Keratinocyte (primary cell): Measurements from ENCODE around the gene CHMP6. TPM values are rescaled to one million over a fixed set of nuclear protein-coding genes. Genes with fewer than 3 reads are reported as not detected.

ENCODE experiments used
- DNase-seq: peaks from one replicate; pipeline ENCODE4 v3.0.0-alpha.2; 2011; ENCODE audit warnings: low read depth, missing footprints, low spot score
- FAIRE-seq: peaks from 2 replicates; lab custom pipeline; 2011; peaks lifted over from hg19 to GRCh38; lab: Jason Lieb, UNC
- H2AFZ ChIP-seq: 2 replicates; pipeline ENCODE4 v1.6.0; 2012; ENCODE audit warnings: low read length, control low read depth, inconsistent platforms; ENCODE audit not compliant: control insufficient read depth
- H3K27ac ChIP-seq: 2 replicates; pipeline ENCODE4 v1.5.1; 2011; ENCODE audit warnings: low read length; ENCODE audit not compliant: control insufficient read depth, insufficient read depth
- H3K27me3 ChIP-seq: 3 replicates; pipeline ENCODE4 v1.6.0; 2011; ENCODE audit warnings: low read length; ENCODE audit not compliant: control insufficient read depth, insufficient read depth; ENCODE audit errors: extremely low read depth
- H3K36me3 ChIP-seq, 2 experiments: 2 replicates in 1 of 2; 3 replicates in 1 of 2; pipeline ENCODE4 v1.5.1; 2011; ENCODE audit warnings: low read length in 2 of 2, mild to moderate bottlenecking in 1 of 2; ENCODE audit not compliant: control insufficient read depth in 2 of 2, insufficient read depth in 2 of 2; ENCODE audit errors: extremely low read depth in 1 of 2
- H3K4me1 ChIP-seq: 3 replicates; pipeline ENCODE4 v1.5.1; 2011; ENCODE audit warnings: low read length; ENCODE audit not compliant: control insufficient read depth, insufficient read depth; ENCODE audit errors: extremely low read depth
- H3K4me2 ChIP-seq: 3 replicates; pipeline ENCODE4 v1.6.0; 2011; ENCODE audit warnings: low read depth, low read length; ENCODE audit not compliant: control insufficient read depth, insufficient read depth; ENCODE audit errors: extremely low read depth
- H3K4me3 ChIP-seq, 3 experiments: fragments of 200-600 bp in 1 of 3; sonication (generic) in 1 of 3; 2 replicates in 2 of 3; 3 replicates in 1 of 3; pipeline ENCODE4 v1.5.1; 2011 to 2016; ENCODE audit warnings: low read length in 3 of 3, mild to moderate bottlenecking in 3 of 3, control low read depth in 2 of 3, inconsistent platforms in 1 of 3, low read depth in 1 of 3, mixed read lengths in 1 of 3, mixed run types in 1 of 3, moderate library complexity in 1 of 3; ENCODE audit not compliant: control insufficient read depth in 2 of 3, insufficient read depth in 2 of 3; ENCODE audit errors: extremely low read depth in 1 of 3
- H3K79me2 ChIP-seq: 2 replicates; pipeline ENCODE4 v1.6.0; 2012; ENCODE audit warnings: low read length; ENCODE audit not compliant: control insufficient read depth, insufficient read depth
- H3K9ac ChIP-seq: 3 replicates; pipeline ENCODE4 v1.6.0; 2011; ENCODE audit warnings: low read length; ENCODE audit not compliant: control insufficient read depth, insufficient read depth; ENCODE audit errors: extremely low read depth
- H3K9me1 ChIP-seq: 3 replicates; pipeline ENCODE4 v1.6.0; 2011; ENCODE audit warnings: low read length; ENCODE audit not compliant: control insufficient read depth, insufficient read depth; ENCODE audit errors: extremely low read depth
- H3K9me3 ChIP-seq: 2 replicates; pipeline ENCODE4 v1.5.1; 2012; ENCODE audit warnings: low read depth, low read length; ENCODE audit not compliant: control insufficient read depth
- H4K20me1 ChIP-seq: 3 replicates; pipeline ENCODE4 v1.6.0; 2011; ENCODE audit warnings: low read length; ENCODE audit not compliant: control insufficient read depth, insufficient read depth; ENCODE audit errors: extremely low read depth
- CTCF ChIP-seq, 3 experiments: IDR thresholded peaks in 1 of 3; conservative IDR thresholded peaks in 1 of 3; optimal IDR thresholded peaks in 1 of 3; 2 replicates in 2 of 3; 3 replicates in 1 of 3; pipeline versions ENCODE3 to v1.5.1; 2011; ENCODE audit warnings: low read length in 3 of 3, mild to moderate bottlenecking in 3 of 3, moderate library complexity in 2 of 3, control low read depth in 1 of 3, inconsistent platforms in 1 of 3; ENCODE audit not compliant: insufficient read depth in 2 of 3; ENCODE audit errors: extremely low read depth in 1 of 3
- EZH2 ChIP-seq: IDR thresholded peaks from one replicate; pipeline ENCODE4 v1.6.1; 2012; ENCODE audit warnings: inconsistent platforms, mild to moderate bottlenecking, low read length, moderate library complexity
- dilution Hi-C: fragments of 300-500 bp; cut with MboI; formaldehyde crosslinking; loops from one replicate; pipeline ENCODE4 v1.7.0; 2020; ENCODE audit warnings: low sequenced_read_pairs; ENCODE audit not compliant: extremely low pct_ligation_motif_present
- polyA plus RNA-seq, 5 experiments: library from polyadenylated mRNA; depleted of rRNA in 3 of 5; stranded (reverse) in 3 of 5; stranded (forward) in 1 of 5; unstranded in 1 of 5; fragments of >200 nt; gene quantifications; 1 replicate in 1 of 5; 2 replicates in 3 of 5; 3 replicates in 1 of 5; pipeline versions ENCODE4 v1.2.1 to v1.2.3, GENCODE V29; 2011 to 2012; ENCODE audit warnings: missing spikeins in 2 of 5, low read depth in 1 of 5, low replicate concordance in 1 of 5

The CHMP6 gene
- polyA plus RNA-seq, 1 donor (not counting 4 experiments of a cell fraction or from before 2014, with no cell fraction given) = 20.9 TPM

- dilution Hi-C loops = no loop called here
- TF ChIP-seq EZH2 (no peak), CTCF (optimal IDR thresholded peaks at IDR 0.05 in 1 of 3, IDR thresholded peaks at IDR 0.05 in 1 of 3, conservative IDR thresholded peaks at IDR 0.05 in 1 of 3; ENCODE audit: extremely low read depth in 1 of 3, insufficient read depth in 2 of 3, low read length in 3 of 3) (no peak)
- Histone ChIP-seq H3K9me1 (no peaks in the 10 kb centered on the region), H3K9me3 (no peaks in the 10 kb centered on the region), H3K4me1 (peaks cover 16% of the 10 kb centered on the region), H4K20me1 (no peaks in the 10 kb centered on the region), H2AFZ (no peak overlapping the region), H3K36me3 (no peaks in the 10 kb centered on the region), H3K4me2 (no peak overlapping the region), H3K79me2 (peaks cover 5% of the 10 kb centered on the region), H3K27me3 (peaks cover 12% of the 10 kb centered on the region), H3K27ac (no peak overlapping the region), H3K4me3 (no peak overlapping the region), H3K9ac (no peak overlapping the region)
- DNase-seq (no peak), FAIRE-seq (no peak)
Measured at GRCh38 chr17:80987941-80988461, 3.6 kb upstream of the CHMP6 start.

GRCh38 chr17:80989586-80989913, 2.1 kb upstream of the CHMP6 start:
- dilution Hi-C loops = no loop called here
- Histone ChIP-seq H3K27ac (no peak overlapping the region), H3K79me2 (peaks cover 10% of the 10 kb centered on the region), H3K27me3 (peaks cover 12% of the 10 kb centered on the region), H3K4me2 (peak overlapping the region; percentile 69), H3K4me1 (peaks cover 27% of the 10 kb centered on the region), H3K9me1 (no peaks in the 10 kb centered on the region), H3K9ac (no peak overlapping the region), H2AFZ (no peak overlapping the region), H3K9me3 (no peaks in the 10 kb centered on the region), H4K20me1 (no peaks in the 10 kb centered on the region), H3K36me3 (no peaks in the 10 kb centered on the region), H3K4me3 (no peak overlapping the region)
- FAIRE-seq (no peak), DNase-seq (no peak)
- no peak for TF ChIP-seq EZH2
- TF ChIP-seq CTCF (optimal IDR thresholded peaks at IDR 0.05 in 1 of 3, IDR thresholded peaks at IDR 0.05 in 1 of 3, conservative IDR thresholded peaks at IDR 0.05 in 1 of 3; ENCODE audit: extremely low read depth in 1 of 3, insufficient read depth in 2 of 3, low read length in 3 of 3) = no peak
